NCI-H774 (cell line): ENCODE data around the gene DMP1.
"Not testable (repeated sequence)": the region's sequence is repeated elsewhere in the genome, so short reads cannot be mapped to it uniquely, and the experiment has no call there.

ENCODE experiments used
- DNase-seq: peaks from one replicate; lab custom pipeline; 2025; lab: John Stamatoyannopoulos, UW

The DMP1 gene

GRCh38 chr4:87680271-87680670 lies 30.2 kb downstream of the DMP1 start:
- no peak for DNase-seq

GRCh38 chr4:87688316-87688715 lies 38.2 kb downstream of the DMP1 start:
- DNase-seq, result no peak

GRCh38 chr4:87690947-87691346 lies 40.9 kb downstream of the DMP1 start:
- DNase-seq, result not testable (repeated sequence)

GRCh38 chr4:87692060-87692459 lies 42.0 kb downstream of the DMP1 start:
- DNase-seq, result not testable (repeated sequence)

- DNase-seq, result no peak
These were observed 47.2 kb downstream of the DMP1 start for GRCh38 chr4:87697272-87697671.

- DNase-seq, result no peak
These were observed 47.9 kb downstream of the DMP1 start for GRCh38 chr4:87697945-87698344.

- no peak for DNase-seq
These were observed 48.3 kb downstream of the DMP1 start for GRCh38 chr4:87698394-87698793.

GRCh38 chr4:87704001-87704400 lies 53.9 kb downstream of the DMP1 start:
- no peak for DNase-seq

- no peak for DNase-seq
These were observed 57.3 kb downstream of the DMP1 start for GRCh38 chr4:87707279-87707918.
